Limb (tissue), 2 donors: Measurements from ENCODE around the gene HECTD2.
"Not testable (repeated sequence)": the region's sequence is repeated elsewhere in the genome, so short reads cannot be mapped to it uniquely, and the experiment has no call there.

Experiments used
- DNase-seq, 2 donors: peaks; one replicate each; pipeline ENCODE4 v3.0.0-alpha.2; 2016; ENCODE audit errors: extremely low spot score in 2 of 2

Gene HECTD2

DNA sequence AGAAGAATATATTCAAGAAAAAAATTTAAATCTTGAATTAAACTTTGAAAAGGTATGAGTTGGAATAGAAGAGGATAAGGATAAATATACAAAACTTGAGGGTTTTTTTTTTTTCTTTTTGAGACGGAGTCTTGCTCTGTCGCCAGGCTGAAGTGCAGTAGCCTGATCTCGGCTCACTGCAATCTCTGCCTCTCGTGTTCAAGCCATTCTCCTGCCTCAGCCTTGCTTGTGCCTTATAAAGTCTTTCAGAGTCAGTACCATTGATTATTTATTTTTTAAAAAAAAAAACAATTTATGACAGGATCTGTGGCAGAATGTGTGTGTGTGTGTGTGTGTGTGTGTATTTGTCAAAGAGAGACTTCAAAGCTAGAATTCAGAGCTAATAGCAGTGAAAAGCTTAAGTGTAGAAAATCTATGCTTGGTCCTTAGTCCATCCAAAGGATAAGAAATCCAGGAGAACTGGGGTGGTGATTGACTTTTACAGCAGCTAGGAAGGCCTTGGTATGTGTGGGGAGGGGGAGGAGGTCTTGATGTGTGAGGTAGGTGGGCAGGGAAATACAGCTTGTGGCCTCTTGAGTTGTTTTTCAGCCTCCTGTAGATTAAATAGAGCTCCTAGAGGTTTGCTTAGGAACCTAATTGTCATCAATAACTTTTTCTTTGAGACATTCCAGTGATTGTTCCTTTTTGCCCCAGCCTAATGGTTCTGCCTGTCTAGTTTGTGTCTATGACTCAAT is 2.4 kb downstream of the HECTD2 start:
- no peak for DNase-seq

DNA sequence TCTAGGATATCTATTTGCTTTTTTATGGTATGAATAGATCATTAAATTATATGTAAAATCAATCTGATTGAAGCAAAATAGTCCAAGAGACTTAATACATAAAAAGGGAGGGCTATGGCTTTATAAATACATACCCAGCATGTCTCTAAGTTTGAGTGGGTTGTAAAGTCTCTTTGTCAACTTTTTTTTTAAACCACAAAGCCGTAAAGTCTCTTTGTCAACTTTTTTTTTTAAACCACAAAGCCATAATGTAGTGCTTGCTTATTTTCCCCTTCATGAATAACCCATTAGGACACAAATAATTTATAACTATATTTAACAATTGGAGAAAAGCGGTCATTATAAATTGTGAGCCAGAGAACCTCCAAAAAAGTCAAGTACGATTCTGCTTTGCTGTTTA is 5.7 kb downstream of the HECTD2 start:
- DNase-seq: no peak

DNA sequence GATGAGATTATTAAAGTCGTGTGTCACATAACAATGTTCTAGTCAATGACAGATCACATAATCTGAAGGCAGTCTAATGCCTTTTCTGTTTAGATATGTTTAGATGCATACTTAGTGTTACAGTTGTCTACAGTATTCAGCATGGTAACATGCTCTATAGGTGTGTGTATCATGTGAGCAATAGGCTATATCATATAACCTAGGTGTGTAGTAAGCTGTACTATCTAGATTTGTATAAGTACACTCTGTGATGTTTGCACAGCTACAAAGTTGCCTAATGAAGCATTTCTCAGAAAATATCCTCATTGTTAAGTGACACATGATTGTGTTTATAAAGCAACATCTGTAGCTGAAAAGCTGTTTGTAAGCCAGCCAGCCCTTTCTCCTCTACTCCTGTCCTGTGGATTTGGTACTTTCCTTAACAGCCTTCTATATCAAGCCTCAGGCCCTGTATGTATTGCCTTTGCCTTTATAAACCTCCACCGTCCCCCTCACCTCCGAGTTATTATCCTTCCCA is 6.3 kb downstream of the HECTD2 start:
- no peak for DNase-seq

DNA sequence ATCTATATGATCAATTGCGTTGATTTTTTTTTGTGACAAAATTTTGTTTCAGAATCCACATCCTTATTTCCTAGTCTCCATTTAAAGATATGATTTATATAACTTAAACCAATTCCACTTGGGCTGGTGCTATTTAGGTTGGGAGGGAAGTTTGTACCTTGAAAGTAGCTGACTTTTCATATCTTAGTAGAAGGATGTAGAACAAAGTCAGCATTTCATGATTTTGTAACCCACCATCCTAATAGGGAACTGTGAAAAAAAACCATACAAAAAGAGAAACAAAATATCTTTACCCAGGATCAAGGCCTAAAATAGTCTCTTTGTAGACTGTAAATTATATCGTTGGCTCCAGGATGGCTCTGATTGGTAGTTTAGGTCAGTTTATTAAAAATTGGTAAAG is 8.3 kb downstream of the HECTD2 start:
- DNase-seq: no peak

DNA sequence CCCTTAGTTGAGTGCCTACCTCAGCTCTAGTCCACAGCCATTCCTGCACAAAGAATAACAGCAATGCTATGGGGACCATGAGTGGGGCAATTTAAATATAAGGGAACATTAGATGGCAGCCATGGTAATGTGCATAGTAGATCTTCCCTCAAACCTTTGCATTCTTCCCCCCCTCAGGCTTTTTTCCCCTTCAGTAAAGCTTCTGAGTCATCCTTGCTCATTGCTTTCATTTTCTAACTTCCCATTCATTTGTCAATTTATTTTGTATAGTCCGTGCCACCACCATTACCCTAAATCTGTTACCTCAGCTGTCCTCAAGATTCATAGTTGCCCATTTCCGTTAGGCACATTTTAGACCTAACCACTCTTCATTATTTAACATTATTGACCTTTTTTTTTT is 10.7 kb downstream of the HECTD2 start:
- DNase-seq: no peak

DNA sequence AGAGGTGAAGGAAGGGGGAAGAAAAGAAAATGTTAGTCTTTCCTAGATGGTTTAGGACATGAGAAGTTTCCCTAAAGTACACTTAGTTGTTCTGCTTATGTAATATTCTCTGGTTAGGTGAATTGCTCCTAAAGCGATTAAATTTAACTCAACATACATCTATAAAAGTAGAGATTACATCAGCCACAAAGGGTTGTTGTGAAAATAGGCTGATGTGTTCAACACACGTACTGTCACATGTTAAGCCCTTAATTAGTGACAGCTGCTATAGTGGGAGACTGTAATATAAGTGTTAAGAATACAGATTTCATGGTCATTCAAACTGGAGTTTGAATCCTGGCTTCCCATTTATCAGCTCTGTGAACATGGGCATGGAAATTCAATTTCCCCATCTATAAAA is 12.8 kb downstream of the HECTD2 start:
- DNase-seq: no peak

- no peak for DNase-seq
Measured at GRCh38 chr10:91424016-91424415, 13.9 kb downstream of the HECTD2 start.

DNA sequence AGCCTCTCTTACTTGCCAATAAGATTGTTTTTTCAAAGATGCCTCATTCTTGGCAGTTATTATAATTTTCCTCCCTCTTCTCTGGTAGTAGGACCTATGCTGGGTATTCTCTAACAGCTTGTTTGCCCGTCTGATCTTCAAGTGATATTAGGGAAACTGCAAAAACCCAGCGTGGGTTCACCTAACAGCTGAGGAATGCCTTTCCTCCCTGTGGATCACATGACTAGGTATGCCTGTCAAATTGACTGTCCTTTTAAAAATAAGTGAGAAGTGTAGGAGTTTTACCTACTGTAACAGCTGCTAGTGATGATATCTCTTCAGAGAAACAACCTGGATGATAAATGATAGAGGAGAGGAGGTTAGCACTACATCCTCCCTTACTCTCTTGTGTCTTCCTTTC is 22.0 kb downstream of the HECTD2 start:
- DNase-seq: no peak

DNA sequence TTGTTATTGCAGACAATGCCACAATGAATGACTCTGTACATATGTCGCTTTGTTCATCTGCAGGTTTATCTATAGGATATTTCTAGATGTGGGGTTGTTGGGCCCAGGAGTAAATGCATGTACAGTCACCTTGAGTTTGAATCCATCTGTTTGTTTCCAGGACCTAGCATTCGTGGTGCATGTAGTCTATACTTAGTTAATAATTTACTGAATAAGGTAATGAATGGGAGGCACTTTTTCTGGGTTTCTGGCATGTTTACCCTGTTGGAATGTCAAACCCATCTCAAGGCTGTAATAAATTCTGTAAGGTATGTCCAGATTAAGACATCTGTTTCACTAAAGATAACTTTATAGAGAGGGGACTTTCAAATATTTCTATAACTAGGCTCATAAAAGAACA is 23.5 kb downstream of the HECTD2 start:
- DNase-seq: no peak

- no peak for DNase-seq
Measured at GRCh38 chr10:91434041-91434440, 23.9 kb downstream of the HECTD2 start.

GRCh38 chr10:91435241-91435640 is 25.1 kb downstream of the HECTD2 start:
- DNase-seq: no peak

- not testable (repeated sequence) for DNase-seq
Measured at GRCh38 chr10:91438228-91438627, 28.1 kb downstream of the HECTD2 start.

- DNase-seq: no peak
Measured at GRCh38 chr10:91444211-91445182, 34.4 kb downstream of the HECTD2 start.

- DNase-seq: no peak
Measured at GRCh38 chr10:91452063-91452462, 41.9 kb downstream of the HECTD2 start.

DNA sequence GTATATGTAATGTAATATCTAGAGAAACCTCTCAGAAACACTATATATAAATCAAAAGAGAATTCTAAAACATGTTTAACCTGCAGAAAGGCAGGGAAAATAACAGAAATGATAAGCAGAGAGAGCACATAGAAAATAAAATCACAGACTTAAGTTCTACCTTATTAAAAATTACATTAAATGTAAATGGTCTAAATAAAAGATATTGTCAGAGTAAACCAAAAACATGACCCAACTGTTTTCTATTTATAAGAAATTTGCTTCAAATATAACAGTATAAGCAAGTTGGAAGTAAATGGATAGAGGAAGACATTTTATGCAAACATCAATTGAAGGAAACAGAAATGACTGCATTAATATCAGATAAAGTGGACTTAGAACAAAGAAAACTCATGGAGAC is 43.4 kb downstream of the HECTD2 start:
- DNase-seq: no peak

- DNase-seq: not testable (repeated sequence)
Measured at GRCh38 chr10:91455135-91455534, 45.0 kb downstream of the HECTD2 start.

GRCh38 chr10:91460681-91461080 is 50.5 kb downstream of the HECTD2 start:
- DNase-seq: no peak

- DNase-seq: no peak
Measured at GRCh38 chr10:91462423-91462822, 52.3 kb downstream of the HECTD2 start.

DNA sequence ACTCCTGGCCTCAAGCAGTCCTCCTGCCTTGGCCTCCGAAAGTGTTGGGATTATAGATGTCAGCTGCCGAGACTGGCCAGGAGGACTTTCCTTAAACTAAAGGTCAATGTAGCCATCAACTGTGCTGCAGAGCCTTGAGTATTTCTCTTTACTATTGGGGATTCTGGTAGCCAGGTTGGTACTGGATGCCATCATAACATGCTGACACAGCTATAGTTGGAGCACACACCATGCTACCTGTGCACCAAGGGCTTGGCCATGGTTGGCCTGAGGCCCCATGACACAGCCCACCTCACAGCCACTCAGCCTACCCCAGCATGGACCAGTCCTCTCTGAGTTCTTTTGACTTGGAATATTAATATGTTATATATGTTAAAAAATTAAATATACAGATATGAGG is 54.4 kb downstream of the HECTD2 start:
- no peak for DNase-seq

DNA sequence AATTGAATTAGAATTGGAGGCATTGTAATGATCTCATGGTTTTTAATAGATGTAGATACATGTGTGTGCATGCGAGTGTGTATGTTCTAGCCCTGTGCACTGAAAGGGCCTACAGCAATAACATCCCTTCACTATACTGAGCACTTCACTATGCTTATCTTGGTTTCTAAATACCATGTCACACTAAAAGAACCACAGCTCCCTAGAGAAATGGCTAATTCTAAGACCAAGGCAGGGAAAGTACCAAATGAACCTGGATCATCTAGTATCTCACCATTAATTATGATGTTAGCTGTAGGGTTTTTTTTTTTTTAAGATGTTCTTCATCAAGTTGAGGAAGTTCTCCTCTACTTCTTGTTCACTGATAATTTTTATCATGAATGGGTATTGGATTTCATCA is 55.1 kb downstream of the HECTD2 start:
- no peak for DNase-seq

DNA sequence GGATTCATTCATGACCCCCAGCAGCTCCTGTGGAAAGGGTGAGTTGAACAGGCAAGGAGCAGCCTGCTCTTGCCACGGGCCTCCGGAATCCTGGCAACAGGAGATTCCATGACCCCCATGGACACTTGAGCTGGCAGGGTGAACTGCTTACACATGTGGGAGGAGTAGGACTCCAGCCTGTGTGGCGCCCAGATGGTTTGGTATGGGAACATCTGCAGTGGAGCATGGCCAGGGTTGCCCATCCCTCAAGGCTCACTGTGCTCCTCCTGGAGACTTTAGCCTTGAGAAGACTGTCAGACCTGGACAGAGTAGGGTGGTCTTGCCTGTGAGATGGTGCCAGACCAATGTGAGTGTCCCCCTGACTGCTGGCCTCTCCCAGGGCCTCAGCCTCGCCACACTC is 57.0 kb downstream of the HECTD2 start:
- DNase-seq: no peak

- DNase-seq: no peak
Measured at GRCh38 chr10:91471602-91472001, 61.5 kb downstream of the HECTD2 start.
